Activated T-cell treated with anti-CD3 and anti-CD28 coated beads, Interleukin-2, amount 50 U/mL, for 72 hours (primary cell): ENCODE data around the gene TRIOBP. TPM values are rescaled to one million over a fixed set of nuclear protein-coding genes. Genes with fewer than 3 reads are reported as not detected.
A peak's percentile ranks its signal among the peaks of the same experiment; 100 is the strongest.
"Not testable (repeated sequence)": the region's sequence is repeated elsewhere in the genome, so short reads cannot be mapped to it uniquely, and the experiment has no call there.

Experiments
- ATAC-seq, 2 donors: fragments of 150-1000 bp; cut with Tn5 transposase; replicated peaks in 1 of 2; 2 replicates each; pipeline ENCODE4 v1.10.0; 2021; ENCODE audit warnings: moderate library complexity in 2 of 2, mild to moderate bottlenecking in 1 of 2
- DNase-seq, 2 donors: peaks; one replicate each; pipeline ENCODE4 v3.0.0; 2021 to 2022; ENCODE audit warnings: mixed read lengths in 1 of 2
- H3K27ac Mint-ChIP-seq: one replicate; pipeline ENCODE4 v1.8.0; 2022; ENCODE audit warnings: mild to moderate bottlenecking, moderate library complexity, mixed read lengths
- H3K27me3 Mint-ChIP-seq: one replicate; pipeline ENCODE4 v1.8.0; 2022; ENCODE audit warnings: low read depth, mixed read lengths
- H3K36me3 Mint-ChIP-seq, 2 donors: one replicate each; pipeline ENCODE4 v1.8.0; 2022; ENCODE audit warnings: mixed read lengths in 2 of 2, mild to moderate bottlenecking in 1 of 2; ENCODE audit not compliant: insufficient read depth in 2 of 2
- H3K4me1 Mint-ChIP-seq: one replicate; pipeline ENCODE4 v1.8.0; 2022; ENCODE audit warnings: low read depth, mixed read lengths
- H3K4me3 Mint-ChIP-seq, 2 donors: one replicate each; pipeline ENCODE4 v1.8.0; 2022; ENCODE audit warnings: mild to moderate bottlenecking in 2 of 2, mixed read lengths in 2 of 2, moderate library complexity in 2 of 2
- H3K9me3 Mint-ChIP-seq, 2 donors: one replicate each; pipeline ENCODE4 v1.8.0; 2022; ENCODE audit warnings: mixed read lengths in 2 of 2
- total RNA-seq, 2 donors: library from RNA; stranded (reverse); gene quantifications; one replicate each; pipeline ENCODE4 v1.2.3, GENCODE V29; 2022

TRIOBP gene, protein sequence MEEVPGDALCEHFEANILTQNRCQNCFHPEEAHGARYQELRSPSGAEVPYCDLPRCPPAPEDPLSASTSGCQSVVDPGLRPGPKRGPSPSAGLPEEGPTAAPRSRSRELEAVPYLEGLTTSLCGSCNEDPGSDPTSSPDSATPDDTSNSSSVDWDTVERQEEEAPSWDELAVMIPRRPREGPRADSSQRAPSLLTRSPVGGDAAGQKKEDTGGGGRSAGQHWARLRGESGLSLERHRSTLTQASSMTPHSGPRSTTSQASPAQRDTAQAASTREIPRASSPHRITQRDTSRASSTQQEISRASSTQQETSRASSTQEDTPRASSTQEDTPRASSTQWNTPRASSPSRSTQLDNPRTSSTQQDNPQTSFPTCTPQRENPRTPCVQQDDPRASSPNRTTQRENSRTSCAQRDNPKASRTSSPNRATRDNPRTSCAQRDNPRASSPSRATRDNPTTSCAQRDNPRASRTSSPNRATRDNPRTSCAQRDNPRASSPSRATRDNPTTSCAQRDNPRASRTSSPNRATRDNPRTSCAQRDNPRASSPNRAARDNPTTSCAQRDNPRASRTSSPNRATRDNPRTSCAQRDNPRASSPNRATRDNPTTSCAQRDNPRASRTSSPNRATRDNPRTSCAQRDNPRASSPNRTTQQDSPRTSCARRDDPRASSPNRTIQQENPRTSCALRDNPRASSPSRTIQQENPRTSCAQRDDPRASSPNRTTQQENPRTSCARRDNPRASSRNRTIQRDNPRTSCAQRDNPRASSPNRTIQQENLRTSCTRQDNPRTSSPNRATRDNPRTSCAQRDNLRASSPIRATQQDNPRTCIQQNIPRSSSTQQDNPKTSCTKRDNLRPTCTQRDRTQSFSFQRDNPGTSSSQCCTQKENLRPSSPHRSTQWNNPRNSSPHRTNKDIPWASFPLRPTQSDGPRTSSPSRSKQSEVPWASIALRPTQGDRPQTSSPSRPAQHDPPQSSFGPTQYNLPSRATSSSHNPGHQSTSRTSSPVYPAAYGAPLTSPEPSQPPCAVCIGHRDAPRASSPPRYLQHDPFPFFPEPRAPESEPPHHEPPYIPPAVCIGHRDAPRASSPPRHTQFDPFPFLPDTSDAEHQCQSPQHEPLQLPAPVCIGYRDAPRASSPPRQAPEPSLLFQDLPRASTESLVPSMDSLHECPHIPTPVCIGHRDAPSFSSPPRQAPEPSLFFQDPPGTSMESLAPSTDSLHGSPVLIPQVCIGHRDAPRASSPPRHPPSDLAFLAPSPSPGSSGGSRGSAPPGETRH (N-terminal part only)
- 10 to 100 TPM; 25.4 to 28.6 TPM for total RNA-seq

DNA sequence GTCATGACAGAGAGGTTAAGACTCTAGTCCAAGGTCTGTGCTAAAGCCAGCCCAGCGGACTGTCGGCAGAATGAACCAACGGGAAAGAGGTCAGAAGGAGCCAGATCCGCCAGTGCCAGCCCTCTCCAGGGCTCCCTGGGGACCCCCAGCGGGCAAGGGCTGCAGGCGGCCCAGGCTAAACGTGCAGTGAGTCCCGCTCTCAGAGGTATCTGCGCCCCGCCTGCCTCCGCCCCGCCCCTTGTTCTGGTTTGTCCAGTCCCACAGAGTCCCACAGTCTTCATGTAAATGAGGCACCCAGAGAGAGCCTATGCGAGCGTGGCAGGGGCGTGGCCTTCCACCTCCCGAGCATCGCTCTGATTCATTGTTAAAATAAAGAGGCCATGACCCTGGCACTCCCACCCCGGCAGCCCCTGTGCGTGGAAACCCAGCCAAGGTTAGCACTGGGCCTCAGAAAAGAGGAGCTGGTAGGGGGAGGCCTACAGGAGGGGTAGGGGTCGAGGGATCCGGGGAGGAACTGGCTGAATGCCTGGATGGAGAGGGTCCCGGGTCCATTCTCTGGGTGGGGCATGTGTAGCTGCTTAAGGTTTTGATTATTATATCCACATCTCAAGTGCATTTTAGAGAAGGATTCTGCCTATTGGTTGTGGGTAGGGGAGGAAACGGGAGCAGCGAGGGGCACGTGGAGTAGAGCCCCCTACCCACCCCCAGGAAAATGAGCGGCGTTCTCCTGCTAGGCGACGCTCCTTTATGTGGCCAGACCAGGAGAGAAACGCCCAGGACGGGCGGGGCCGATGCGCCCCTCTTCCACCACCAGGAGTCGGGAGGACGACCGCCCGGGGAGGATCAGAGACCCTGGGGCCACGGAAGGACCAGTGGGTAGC lies at the start of gene TRIOBP:
TSS of gene TRIOBP (plus strand) at position 392 of the 881 bp plus-strand sequence. CDS start 4,318 bp downstream, outside the sequence.
- Mint-ChIP-seq H3K27me3 (no peaks in the 10 kb centered on the region), H3K4me1 (peaks cover 18% of the 10 kb centered on the region), H3K36me3 (peaks cover 2 to 5% of the 10 kb centered on the region in 2 donors), H3K4me3 (peak within 1 kb of the TSS; percentile 67 to 85), H3K9me3 (no peaks in the 10 kb centered on the region), H3K27ac (peak within 1 kb of the TSS; percentile 37)
- ATAC-seq (peak; percentile 99 to 100), DNase-seq (peak; percentile 87 to 93)

GRCh38 chr22:37647317-37647716 lies 49.5 kb upstream of the TRIOBP start:
- Mint-ChIP-seq H3K4me1 (peaks cover 23% of the 10 kb centered on the region), H3K27me3 (no peaks in the 10 kb centered on the region), H3K27ac (no peak overlapping the region), H3K9me3 (no peaks in the 10 kb centered on the region), H3K4me3 (no peak overlapping the region), H3K36me3 (peaks cover 5 to 30% of the 10 kb centered on the region in 2 donors)
- DNase-seq (no peak), ATAC-seq (no peak)

GRCh38 chr22:37647928-37648327 lies 48.9 kb upstream of the TRIOBP start:
- Mint-ChIP-seq H3K4me1 (peaks cover 17% of the 10 kb centered on the region), H3K4me3 (no peak overlapping the region), H3K27me3 (no peaks in the 10 kb centered on the region), H3K36me3 (peaks cover 5 to 30% of the 10 kb centered on the region in 2 donors), H3K9me3 (no peaks in the 10 kb centered on the region), H3K27ac (no peak overlapping the region)
- ATAC-seq (no peak), DNase-seq (no peak)

DNA sequence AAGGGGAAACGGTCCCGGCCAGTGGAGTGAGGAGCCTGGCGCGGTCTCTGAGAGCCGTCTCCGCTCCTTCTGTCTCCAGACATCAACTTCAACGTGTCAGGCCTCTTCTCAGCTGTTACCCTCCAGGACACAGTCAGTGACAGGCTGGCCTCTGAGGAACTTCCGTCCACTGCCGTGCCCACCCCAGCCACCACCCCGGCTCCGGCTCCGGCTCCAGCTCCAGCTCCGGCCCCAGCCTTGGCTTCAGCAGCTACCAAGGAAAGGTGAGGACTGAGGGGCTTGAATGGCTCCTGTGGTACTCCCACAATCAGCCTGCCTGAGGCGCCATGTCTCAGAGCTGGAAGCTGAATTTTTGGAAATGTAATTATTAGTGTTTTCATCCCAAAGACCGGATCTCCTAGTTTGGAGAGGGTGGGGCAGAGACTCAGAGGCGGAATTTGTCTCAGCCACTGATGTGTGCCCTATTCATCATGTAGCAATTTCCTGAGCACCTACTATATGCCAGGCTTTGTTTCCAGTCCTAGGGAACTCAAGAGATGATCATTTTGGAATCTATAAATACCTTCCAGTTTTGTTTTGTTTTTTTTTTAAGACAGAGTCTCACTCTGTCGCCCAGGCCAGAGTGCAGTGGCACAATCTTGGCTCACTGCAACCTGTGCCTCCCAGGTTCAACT lies 46.2 kb upstream of the TRIOBP start:
- H3K4me1 Mint-ChIP-seq = no peaks in the 10 kb centered on the region
- peaks cover 4 to 24% of the 10 kb centered on the region in 2 donors for H3K36me3 Mint-ChIP-seq
- H3K27me3 Mint-ChIP-seq = no peaks in the 10 kb centered on the region

DNA sequence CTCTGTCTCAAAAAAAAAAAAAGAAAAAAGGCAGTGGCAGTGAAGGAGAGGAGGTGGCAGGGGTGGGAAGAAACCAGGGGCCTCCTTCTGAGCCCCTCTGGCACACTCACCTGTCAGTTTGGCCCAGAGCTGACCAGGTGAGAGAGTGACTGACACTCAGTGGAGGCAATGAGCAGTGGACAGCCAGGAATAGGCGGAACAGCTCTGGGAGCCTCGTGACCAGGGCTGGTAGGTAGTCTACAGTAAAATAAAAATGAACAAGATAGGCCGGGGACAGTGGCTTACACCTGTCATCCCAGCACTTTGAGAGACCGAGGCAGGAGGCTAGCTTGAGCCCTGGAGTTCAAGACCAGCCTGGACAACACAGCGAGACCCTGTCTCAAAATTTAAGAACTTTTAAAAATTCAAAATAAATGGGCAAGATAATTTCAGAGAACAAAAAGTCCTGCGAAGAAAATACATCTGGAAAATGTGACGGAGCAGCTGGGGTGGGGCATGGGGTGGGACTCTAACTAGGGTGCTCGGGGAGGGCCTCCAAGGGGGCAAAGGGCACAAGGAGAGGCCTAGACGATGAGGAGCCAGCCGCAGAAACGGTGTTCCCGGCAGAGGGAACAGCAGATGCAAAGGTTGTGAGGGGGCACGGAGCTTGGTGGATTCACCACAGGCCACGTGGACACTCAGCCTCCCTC lies 42.1 kb upstream of the TRIOBP start:
- peaks cover 15% of the 10 kb centered on the region for H3K4me1 Mint-ChIP-seq
- H3K36me3 Mint-ChIP-seq = peaks cover 2 to 12% of the 10 kb centered on the region in 2 donors
- no peaks in the 10 kb centered on the region for H3K9me3 Mint-ChIP-seq
- H3K4me3 Mint-ChIP-seq = no peak overlapping the region
- DNase-seq (no peak), ATAC-seq (no peak)
- H3K27me3 Mint-ChIP-seq = no peaks in the 10 kb centered on the region
- H3K27ac Mint-ChIP-seq = peak overlapping the region; percentile 38

More for the DNA sequence above, 46.2 kb upstream of the TRIOBP start:
- ATAC-seq (no peak), DNase-seq (no peak)
- Mint-ChIP-seq H3K4me3 (no peak overlapping the region), H3K27ac (no peak overlapping the region), H3K9me3 (no peaks in the 10 kb centered on the region)

DNA sequence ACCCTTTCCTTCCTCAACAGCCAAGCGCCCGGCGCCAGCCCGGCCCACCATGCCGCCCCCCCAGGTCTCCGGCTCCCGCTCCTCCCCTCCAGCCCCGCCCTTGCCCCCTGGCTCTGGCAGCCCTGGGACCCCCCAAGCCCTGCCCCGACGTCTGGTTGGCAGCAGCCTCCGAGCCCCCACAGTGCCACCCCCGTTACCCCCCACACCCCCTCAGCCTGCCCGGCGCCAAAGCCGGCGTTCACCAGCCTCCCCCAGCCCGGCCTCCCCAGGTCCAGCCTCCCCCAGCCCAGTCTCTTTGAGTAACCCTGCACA lies 41.6 kb upstream of the TRIOBP start:
- Mint-ChIP-seq H3K27me3 (no peaks in the 10 kb centered on the region), H3K4me1 (peaks cover 20% of the 10 kb centered on the region), H3K36me3 (peaks cover 2 to 11% of the 10 kb centered on the region in 2 donors), H3K27ac (no peak overlapping the region), H3K4me3 (no peak overlapping the region), H3K9me3 (no peaks in the 10 kb centered on the region)
- no peak for DNase-seq
- ATAC-seq = no peak

DNA sequence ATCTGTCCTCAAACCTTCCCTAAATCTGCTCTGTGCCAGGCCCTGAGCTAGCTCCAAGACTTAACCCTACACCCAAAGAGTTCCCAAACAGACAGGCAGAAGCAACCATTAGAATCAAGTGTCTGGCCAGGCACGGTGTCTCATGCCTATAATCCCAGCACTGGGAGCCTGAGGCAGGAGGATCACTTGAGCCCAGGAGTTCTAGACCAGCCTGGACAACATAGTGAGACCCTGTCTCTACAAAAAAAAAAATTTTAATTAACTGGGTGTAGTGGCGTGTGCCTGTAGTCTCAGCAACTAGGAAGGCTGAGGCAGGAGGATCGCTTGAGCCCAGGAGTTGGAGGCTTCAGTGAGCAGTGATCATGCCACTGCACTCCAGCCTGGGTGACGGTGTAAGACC lies 40.3 kb upstream of the TRIOBP start:
- not testable (repeated sequence) for DNase-seq, H3K9me3 Mint-ChIP-seq, ATAC-seq, H3K27me3 Mint-ChIP-seq, H3K36me3 Mint-ChIP-seq
- H3K4me3 Mint-ChIP-seq = peak overlapping the region in 1 of 2 donors; percentile 15
- H3K27ac Mint-ChIP-seq = peak overlapping the region; percentile 61
- H3K4me1 Mint-ChIP-seq = peaks cover 34% of the 10 kb centered on the region

GRCh38 chr22:37657590-37658132 lies 39.2 kb upstream of the TRIOBP start:
- Mint-ChIP-seq H3K27me3 (no peaks in the 10 kb centered on the region), H3K4me1 (peaks cover 43% of the 10 kb centered on the region), H3K36me3 (peaks cover 4% of the 10 kb centered on the region in 2 donors), H3K4me3 (peak overlapping the region; percentile 86 to 89), H3K27ac (peak overlapping the region; percentile 82), H3K9me3 (no peaks in the 10 kb centered on the region)
- no peak for ATAC-seq
- no peak for DNase-seq

GRCh38 chr22:37658133-37659065 lies 38.4 kb upstream of the TRIOBP start, which contains the start of gene PDXP:
Gene PDXP, plus strand, starts transcription at chr22:37658723. Its CDS starts 60 bp downstream, at chr22:37658783.
- DNase-seq = peak; percentile 99
- H3K9me3 Mint-ChIP-seq = no peaks in the 10 kb centered on the region
- peaks cover 43% of the 10 kb centered on the region for H3K4me1 Mint-ChIP-seq
- peak; percentile 95 to 96 for ATAC-seq
- peaks cover 0 to 4% of the 10 kb centered on the region in 2 donors for H3K36me3 Mint-ChIP-seq
- peak within 1 kb of the TSS; percentile 89 to 91 for H3K4me3 Mint-ChIP-seq
- no peaks in the 10 kb centered on the region for H3K27me3 Mint-ChIP-seq
- H3K27ac Mint-ChIP-seq = peak within 1 kb of the TSS; percentile 82
